ENCODE measurements around the gene WSCD2. TPM values are rescaled to one million over a fixed set of nuclear protein-coding genes. Genes with fewer than 3 reads are reported as not detected.

WSCD2 gene
- total and polyA plus RNA-seq, 3 donors from 2014 or later = 0.50 to 1.7 (median 0.94) TPM

GRCh38 chr12:108145011-108145410, 15.9 kb downstream of the WSCD2 start:
- DNase-seq = no peak
- no peaks in the 10 kb centered on the region for H3K36me3 ChIP-seq (ENCODE audit: low read depth, missing control alignments)
- H3K27me3 ChIP-seq = no peaks in the 10 kb centered on the region
- TF ChIP-seq POLR2A (IDR thresholded peaks at IDR 0.05) = no peak
- TF ChIP-seq, protein P1, sequence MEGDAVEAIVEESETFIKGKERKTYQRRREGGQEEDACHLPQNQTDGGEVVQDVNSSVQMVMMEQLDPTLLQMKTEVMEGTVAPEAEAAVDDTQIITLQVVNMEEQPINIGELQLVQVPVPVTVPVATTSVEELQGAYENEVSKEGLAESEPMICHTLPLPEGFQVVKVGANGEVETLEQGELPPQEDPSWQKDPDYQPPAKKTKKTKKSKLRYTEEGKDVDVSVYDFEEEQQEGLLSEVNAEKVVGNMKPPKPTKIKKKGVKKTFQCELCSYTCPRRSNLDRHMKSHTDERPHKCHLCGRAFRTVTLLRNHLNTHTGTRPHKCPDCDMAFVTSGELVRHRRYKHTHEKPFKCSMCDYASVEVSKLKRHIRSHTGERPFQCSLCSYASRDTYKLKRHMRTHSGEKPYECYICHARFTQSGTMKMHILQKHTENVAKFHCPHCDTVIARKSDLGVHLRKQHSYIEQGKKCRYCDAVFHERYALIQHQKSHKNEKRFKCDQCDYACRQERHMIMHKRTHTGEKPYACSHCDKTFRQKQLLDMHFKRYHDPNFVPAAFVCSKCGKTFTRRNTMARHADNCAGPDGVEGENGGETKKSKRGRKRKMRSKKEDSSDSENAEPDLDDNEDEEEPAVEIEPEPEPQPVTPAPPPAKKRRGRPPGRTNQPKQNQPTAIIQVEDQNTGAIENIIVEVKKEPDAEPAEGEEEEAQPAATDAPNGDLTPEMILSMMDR (IDR thresholded peaks at IDR 0.05) = no peak
- H3K27ac ChIP-seq = no peak overlapping the region
- no peaks in the 10 kb centered on the region for H3K9me3 ChIP-seq
- intact Hi-C loops (cut with DNase I; ENCODE audit: low total_unique reads) = no loop called here
- WGBS, 2 donors = 56 to 61% methylated on average over 2 of the region's 2 CpGs
- no peak overlapping the region for H3K4me3 ChIP-seq
- no peaks in the 10 kb centered on the region for H3K4me1 ChIP-seq

- intact Hi-C loops (cut with DNase I; ENCODE audit: low total_unique reads) = no loop called here
- Histone ChIP-seq H3K4me3 (no peak overlapping the region), H3K9me3 (no peaks in the 10 kb centered on the region), H3K36me3 (ENCODE audit: low read depth, missing control alignments) (no peaks in the 10 kb centered on the region), H3K27me3 (no peaks in the 10 kb centered on the region), H3K4me1 (no peaks in the 10 kb centered on the region), H3K27ac (no peak overlapping the region)
- no peak for DNase-seq
- TF ChIP-seq POLR2A (IDR thresholded peaks at IDR 0.05) = no peak
- TF ChIP-seq, protein P1 (IDR thresholded peaks at IDR 0.05) = no peak
- WGBS, 2 donors = 55 to 66% methylated on average over 6 of the region's 6 CpGs
These were observed 17.2 kb downstream of the WSCD2 start for GRCh38 chr12:108146035-108146893.

DNA sequence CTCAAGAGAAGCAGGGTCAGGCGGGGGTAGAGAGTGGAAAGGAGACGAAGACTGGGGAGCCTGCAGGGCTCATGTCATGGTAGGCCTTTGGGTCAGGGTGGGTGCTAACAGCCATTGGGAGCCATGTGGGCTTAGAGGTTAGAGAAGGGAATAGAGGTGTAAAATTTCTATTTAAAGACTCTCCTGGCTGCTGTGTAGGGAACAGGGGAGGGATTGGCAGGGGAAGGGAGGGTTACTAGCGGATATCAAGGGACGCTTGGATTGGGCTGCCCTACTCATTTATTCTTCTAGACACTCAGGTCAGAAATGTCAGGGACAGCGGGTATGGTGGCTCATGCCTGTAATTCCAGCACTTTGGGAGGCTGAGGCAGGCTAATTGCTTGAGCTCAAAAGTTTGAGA, 18.2 kb downstream of the WSCD2 start:
- intact Hi-C loops (cut with DNase I; ENCODE audit: low total_unique reads) = no loop called here
- Histone ChIP-seq H3K27me3 (no peaks in the 10 kb centered on the region), H3K4me1 (no peaks in the 10 kb centered on the region), H3K36me3 (ENCODE audit: low read depth, missing control alignments) (no peaks in the 10 kb centered on the region), H3K9me3 (no peaks in the 10 kb centered on the region), H3K4me3 (no peak overlapping the region), H3K27ac (no peak overlapping the region)
- DNase-seq = no peak
- 85 to 96% methylated on average over 5 of the region's 5 CpGs for WGBS, 2 donors
- TF ChIP-seq, protein P1 (IDR thresholded peaks at IDR 0.05) = no peak
- TF ChIP-seq POLR2A (IDR thresholded peaks at IDR 0.05) = no peak

- Histone ChIP-seq H3K9me3 (no peaks in the 10 kb centered on the region), H3K36me3 (ENCODE audit: low read depth, missing control alignments) (no peaks in the 10 kb centered on the region), H3K27ac (no peak overlapping the region), H3K4me3 (no peak overlapping the region), H3K27me3 (no peaks in the 10 kb centered on the region), H3K4me1 (no peaks in the 10 kb centered on the region)
- DNase-seq = no peak
- WGBS, 2 donors = 79 to 81% methylated on average over 3 of the region's 3 CpGs
- no peak for TF ChIP-seq POLR2A (IDR thresholded peaks at IDR 0.05)
- TF ChIP-seq, protein P1 (IDR thresholded peaks at IDR 0.05) = no peak
- intact Hi-C loops (cut with DNase I; ENCODE audit: low total_unique reads) = no loop called here
These were observed 19.5 kb downstream of the WSCD2 start for GRCh38 chr12:108148521-108149074.
